Transverse colon (tissue), 4 donors: ENCODE results near the gene SEMA5B. TPM values are rescaled to one million over a fixed set of nuclear protein-coding genes. Genes with fewer than 3 reads are reported as not detected.

Source experiments
- DNase-seq: peaks from one replicate; pipeline ENCODE4 v3.0.0-alpha.2; 2019
- H3K27ac ChIP-seq, 4 donors: fragments of 200-600 bp; sonication (generic); 2 replicates each; pipeline ENCODE4 v1.5.1; 2016 to 2018; ENCODE audit warnings: inconsistent platforms in 4 of 4
- H3K27me3 ChIP-seq: fragments of 200-600 bp; sonication (generic); 2 replicates; pipeline ENCODE4 v1.5.1; 2017; ENCODE audit warnings: inconsistent platforms
- H3K36me3 ChIP-seq, 4 donors: fragments of 200-600 bp; sonication (generic); 2 replicates each; pipeline ENCODE4 v1.5.1; 2017 to 2019; ENCODE audit warnings: inconsistent platforms in 4 of 4
- H3K4me1 ChIP-seq, 4 donors: fragments of 200-600 bp; sonication (generic); 2 replicates each; pipeline ENCODE4 v1.5.1; 2017 to 2020; ENCODE audit warnings: inconsistent platforms in 4 of 4
- H3K4me3 ChIP-seq, 4 donors: fragments of 200-600 bp; sonication (generic); 1 replicate in 1 of 4; 2 replicates in 3 of 4; pipeline versions ENCODE4 v1.5.1 to v1.6.1; 2017 to 2019; ENCODE audit warnings: inconsistent platforms in 4 of 4
- H3K9me3 ChIP-seq, 2 donors: fragments of 200-600 bp; sonication (generic); 2 replicates each; pipeline ENCODE4 v1.5.1; 2017 to 2019; ENCODE audit warnings: inconsistent platforms in 2 of 2
- EP300 ChIP-seq: sonication (generic); formaldehyde crosslinking; IDR thresholded peaks from one replicate; pipeline ENCODE4 v1.6.1; 2017; ENCODE audit warnings: antibody characterized with exemption, low read depth
- POLR2A ChIP-seq: fragments of 450-650 bp; IDR thresholded peaks from one replicate; pipeline ENCODE4 v1.6.1; 2016; ENCODE audit warnings: antibody characterized with exemption, mild to moderate bottlenecking, moderate library complexity
- POLR2AphosphoS5 ChIP-seq, 3 donors: sonication (generic); formaldehyde crosslinking; IDR thresholded peaks; one replicate each; pipeline ENCODE4 v1.6.1; 2016; ENCODE audit warnings: antibody characterized with exemption in 3 of 3
- WGBS, 2 donors: methylation state at CpG; one replicate each; pipeline ENCODE4 v1.1.5; 2018; ENCODE audit warnings: low coverage in 1 of 2; 5-methylcytosine and 5-hydroxymethylcytosine counted together
- in situ Hi-C, 4 donors: fragments of 200-750 bp; cut with MboI; loops; one replicate each; pipeline versions ENCODE4 v1.15.0 to v1.15.1; 2017; ENCODE audit warnings: low sequenced_read_pairs in 3 of 4, low pct_ligation_motif_present in 1 of 4, low pct_unique_long_range_greater_than_20kb in 1 of 4
- intact Hi-C: fragments of 100-400 bp; cut with DNase I; formaldehyde crosslinking; loops from one replicate; pipeline ENCODE4 v1.15.1; 2023; ENCODE audit warnings: low total_unique reads
- total RNA-seq, 4 donors: library from RNA; depleted of rRNA; stranded (reverse); fragments of >200 nt; gene quantifications; one replicate each; pipeline ENCODE4 v1.1.0, GENCODE V29; 2016
- TF ChIP-seq, protein P1 (sequence below), 5 experiments: fragments of 200-600 bp in 3 of 5; fragments of 450-650 bp in 2 of 5; sonication (generic) in 3 of 5; IDR thresholded peaks; 1 replicate in 2 of 5; 2 replicates in 3 of 5; pipeline ENCODE4 v1.5.1; 2016 to 2017; ENCODE audit warnings: antibody characterized with exemption in 5 of 5, inconsistent platforms in 3 of 5, mild to moderate bottlenecking in 2 of 5, moderate library complexity in 1 of 5

The SEMA5B gene
- total RNA-seq, 4 donors from 2014 or later, result 0.16 to 1.4 (median 0.27) TPM; not detected in 1

- Histone ChIP-seq H3K36me3 (no peaks in the 10 kb centered on the region), H3K4me3 (no peak overlapping the region), H3K9me3 (no peaks in the 10 kb centered on the region), H3K27ac (no peak overlapping the region), H3K27me3 (peaks cover 27% of the 10 kb centered on the region), H3K4me1 (no peaks in the 10 kb centered on the region)
- WGBS, 2 donors, result 93% methylated on average over 16 of the region's 16 CpGs; no CpG with 5 or more reads in 1 of the 2 donors
- DNase-seq, result no peak
- in situ Hi-C loops, result no loop called here
- TF ChIP-seq, protein P1, sequence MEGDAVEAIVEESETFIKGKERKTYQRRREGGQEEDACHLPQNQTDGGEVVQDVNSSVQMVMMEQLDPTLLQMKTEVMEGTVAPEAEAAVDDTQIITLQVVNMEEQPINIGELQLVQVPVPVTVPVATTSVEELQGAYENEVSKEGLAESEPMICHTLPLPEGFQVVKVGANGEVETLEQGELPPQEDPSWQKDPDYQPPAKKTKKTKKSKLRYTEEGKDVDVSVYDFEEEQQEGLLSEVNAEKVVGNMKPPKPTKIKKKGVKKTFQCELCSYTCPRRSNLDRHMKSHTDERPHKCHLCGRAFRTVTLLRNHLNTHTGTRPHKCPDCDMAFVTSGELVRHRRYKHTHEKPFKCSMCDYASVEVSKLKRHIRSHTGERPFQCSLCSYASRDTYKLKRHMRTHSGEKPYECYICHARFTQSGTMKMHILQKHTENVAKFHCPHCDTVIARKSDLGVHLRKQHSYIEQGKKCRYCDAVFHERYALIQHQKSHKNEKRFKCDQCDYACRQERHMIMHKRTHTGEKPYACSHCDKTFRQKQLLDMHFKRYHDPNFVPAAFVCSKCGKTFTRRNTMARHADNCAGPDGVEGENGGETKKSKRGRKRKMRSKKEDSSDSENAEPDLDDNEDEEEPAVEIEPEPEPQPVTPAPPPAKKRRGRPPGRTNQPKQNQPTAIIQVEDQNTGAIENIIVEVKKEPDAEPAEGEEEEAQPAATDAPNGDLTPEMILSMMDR (IDR thresholded peaks at IDR 0.05), result no peak
- TF ChIP-seq POLR2A (no peak), EP300 (no peak)
- intact Hi-C loops, result no loop called here
These were observed 115.7 kb downstream of the SEMA5B start for GRCh38 chr3:122911901-122912300.

- Histone ChIP-seq H3K36me3 (no peaks in the 10 kb centered on the region), H3K9me3 (no peaks in the 10 kb centered on the region), H3K4me1 (no peaks in the 10 kb centered on the region), H3K4me3 (no peak overlapping the region), H3K27me3 (peaks cover 19% of the 10 kb centered on the region), H3K27ac (no peak overlapping the region)
- no peak for DNase-seq
- in situ Hi-C loops (no loop called here), intact Hi-C loops (no loop called here)
- TF ChIP-seq POLR2A (no peak), EP300 (no peak), POLR2AphosphoS5 (IDR thresholded peaks at IDR 0.05) (no peak)
- TF ChIP-seq, protein P1 (IDR thresholded peaks at IDR 0.05), result no peak
- 71 to 90% methylated on average over 1 to 3 of the region's 3 CpGs for WGBS, 2 donors
These were observed 119.3 kb downstream of the SEMA5B start for GRCh38 chr3:122908251-122908650.

GRCh38 chr3:122907471-122907870 is 120.1 kb downstream of the SEMA5B start:
- H3K4me1 ChIP-seq, result no peaks in the 10 kb centered on the region
- no peak overlapping the region for H3K4me3 ChIP-seq
- H3K27ac ChIP-seq, result no peak overlapping the region
- intact Hi-C loops (no loop called here), in situ Hi-C loops (no loop called here)
- WGBS, 2 donors, result 82% methylated on average over 4 of the region's 4 CpGs; no CpG with 5 or more reads in 1 of the 2 donors
- no peak for TF ChIP-seq POLR2A
- no peak for TF ChIP-seq EP300
- TF ChIP-seq, protein P1 (IDR thresholded peaks at IDR 0.05), result no peak
- TF ChIP-seq POLR2AphosphoS5 (IDR thresholded peaks at IDR 0.05), result no peak
- peaks cover 11% of the 10 kb centered on the region for H3K27me3 ChIP-seq
- no peaks in the 10 kb centered on the region for H3K36me3 ChIP-seq
- DNase-seq, result no peak
- no peaks in the 10 kb centered on the region for H3K9me3 ChIP-seq

DNA sequence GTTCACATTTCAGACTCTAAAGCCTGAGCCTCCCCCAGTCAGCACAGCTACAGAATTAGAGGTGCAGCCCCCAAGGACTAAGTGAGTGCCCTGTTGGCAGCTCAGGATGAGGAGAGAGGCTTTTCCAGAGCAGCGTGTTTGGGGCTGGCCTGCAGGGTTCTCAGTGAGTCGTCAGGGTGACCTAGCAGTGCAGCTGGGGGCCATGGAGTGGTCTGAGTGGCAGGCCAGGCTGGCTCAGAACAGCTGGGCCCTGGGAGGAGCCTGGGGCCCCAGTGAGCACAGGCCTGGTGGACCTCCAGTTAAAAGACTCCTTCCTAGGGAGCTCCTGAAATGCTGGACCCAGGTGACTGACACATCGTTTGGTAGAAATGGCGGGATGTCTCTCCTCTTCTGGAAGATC is 124.4 kb downstream of the SEMA5B start:
- no peaks in the 10 kb centered on the region for H3K4me1 ChIP-seq
- in situ Hi-C loops, result no loop called here
- H3K27ac ChIP-seq, result no peak overlapping the region
- no peaks in the 10 kb centered on the region for H3K36me3 ChIP-seq
- 90% methylated on average over 4 of the region's 4 CpGs; no CpG with 5 or more reads in 1 of the 2 donors for WGBS, 2 donors
- intact Hi-C loops, result no loop called here
- no peaks in the 10 kb centered on the region for H3K27me3 ChIP-seq
- H3K4me3 ChIP-seq, result no peak overlapping the region
- H3K9me3 ChIP-seq, result no peaks in the 10 kb centered on the region
- no peak for DNase-seq
- TF ChIP-seq, protein P1 (IDR thresholded peaks at IDR 0.05), result no peak
- TF ChIP-seq EP300, result no peak
- no peak for TF ChIP-seq POLR2AphosphoS5 (IDR thresholded peaks at IDR 0.05)
- TF ChIP-seq POLR2A, result no peak
